Measurements from ENCODE around the gene MYO5A. TPM values are rescaled to one million over a fixed set of nuclear protein-coding genes. Genes with fewer than 3 reads are reported as not detected.

The MYO5A gene
- total RNA-seq, 2 donors from 2014 or later, result 2.6 to 6.0 TPM

- H3K4me1 ChIP-seq, result no peaks in the 10 kb centered on the region
- intact Hi-C loops (cut with DNase I), result no loop called here
- no peak for DNase-seq
- H3K36me3 ChIP-seq, result no peaks in the 10 kb centered on the region
- H3K27me3 ChIP-seq, result no peaks in the 10 kb centered on the region
- TF ChIP-seq CTCF (IDR thresholded peaks at IDR 0.05), result no peak
- no peaks in the 10 kb centered on the region for H3K9me3 ChIP-seq
- H3K4me3 ChIP-seq, result no peak overlapping the region
- H3K27ac ChIP-seq, result no peak overlapping the region
- no peak overlapping the region for H3K9ac ChIP-seq (ENCODE audit: low read depth in 2 of 2, low read length in 2 of 2)
These were observed 19.0 kb downstream of the MYO5A start for GRCh38 chr15:52509500-52510245.

GRCh38 chr15:52506549-52506948 lies 22.1 kb downstream of the MYO5A start:
- DNase-seq, result no peak
- no peak overlapping the region for H3K9ac ChIP-seq (ENCODE audit: low read depth in 2 of 2, low read length in 2 of 2)
- no peak overlapping the region for H3K4me3 ChIP-seq
- no peak overlapping the region for H3K27ac ChIP-seq
- no peaks in the 10 kb centered on the region for H3K36me3 ChIP-seq
- H3K27me3 ChIP-seq, result no peaks in the 10 kb centered on the region
- intact Hi-C loops (cut with DNase I), result no loop called here
- no peaks in the 10 kb centered on the region for H3K4me1 ChIP-seq
- no peaks in the 10 kb centered on the region for H3K9me3 ChIP-seq
- no peak for TF ChIP-seq CTCF (IDR thresholded peaks at IDR 0.05)

GRCh38 chr15:52505151-52505550 lies 23.5 kb downstream of the MYO5A start:
- Histone ChIP-seq H3K4me1 (no peaks in the 10 kb centered on the region), H3K9ac (ENCODE audit: low read depth in 2 of 2, low read length in 2 of 2) (no peak overlapping the region), H3K36me3 (no peaks in the 10 kb centered on the region), H3K27me3 (no peaks in the 10 kb centered on the region), H3K4me3 (no peak overlapping the region), H3K9me3 (no peaks in the 10 kb centered on the region), H3K27ac (no peak overlapping the region)
- no peak for TF ChIP-seq CTCF (IDR thresholded peaks at IDR 0.05)
- intact Hi-C loops (cut with DNase I), result no loop called here
- DNase-seq, result no peak

GRCh38 chr15:52503788-52504496 lies 24.7 kb downstream of the MYO5A start:
- no peaks in the 10 kb centered on the region for H3K9me3 ChIP-seq
- no peaks in the 10 kb centered on the region for H3K27me3 ChIP-seq
- H3K9ac ChIP-seq (ENCODE audit: low read depth in 2 of 2, low read length in 2 of 2), result no peak overlapping the region
- DNase-seq, result no peak
- TF ChIP-seq CTCF (IDR thresholded peaks at IDR 0.05), result no peak
- H3K4me1 ChIP-seq, result no peaks in the 10 kb centered on the region
- intact Hi-C loops (cut with DNase I), result no loop called here
- H3K36me3 ChIP-seq, result no peaks in the 10 kb centered on the region
- H3K4me3 ChIP-seq, result no peak overlapping the region
- no peak overlapping the region for H3K27ac ChIP-seq

GRCh38 chr15:52502608-52503007 lies 26.1 kb downstream of the MYO5A start:
- no peak for DNase-seq
- no peak for TF ChIP-seq CTCF (IDR thresholded peaks at IDR 0.05)
- Histone ChIP-seq H3K36me3 (no peaks in the 10 kb centered on the region), H3K27me3 (no peaks in the 10 kb centered on the region), H3K4me1 (no peaks in the 10 kb centered on the region), H3K4me3 (no peak overlapping the region), H3K9ac (ENCODE audit: low read depth in 2 of 2, low read length in 2 of 2) (no peak overlapping the region), H3K27ac (no peak overlapping the region), H3K9me3 (no peaks in the 10 kb centered on the region)
- intact Hi-C loops (cut with DNase I), result no loop called here
